NCI-H748 (cell line): ENCODE data around the gene SH3GL1.
"Not testable (repeated sequence)": the region's sequence is repeated elsewhere in the genome, so short reads cannot be mapped to it uniquely, and the experiment has no call there.

ENCODE experiments used
- DNase-seq: peaks from one replicate; lab custom pipeline; 2025; ENCODE audit not compliant: unreplicated experiment; lab: John Stamatoyannopoulos, UW

Gene SH3GL1

GRCh38 chr19:4345342-4346019, 54.9 kb downstream of the SH3GL1 start:
- no peak for DNase-seq

DNA sequence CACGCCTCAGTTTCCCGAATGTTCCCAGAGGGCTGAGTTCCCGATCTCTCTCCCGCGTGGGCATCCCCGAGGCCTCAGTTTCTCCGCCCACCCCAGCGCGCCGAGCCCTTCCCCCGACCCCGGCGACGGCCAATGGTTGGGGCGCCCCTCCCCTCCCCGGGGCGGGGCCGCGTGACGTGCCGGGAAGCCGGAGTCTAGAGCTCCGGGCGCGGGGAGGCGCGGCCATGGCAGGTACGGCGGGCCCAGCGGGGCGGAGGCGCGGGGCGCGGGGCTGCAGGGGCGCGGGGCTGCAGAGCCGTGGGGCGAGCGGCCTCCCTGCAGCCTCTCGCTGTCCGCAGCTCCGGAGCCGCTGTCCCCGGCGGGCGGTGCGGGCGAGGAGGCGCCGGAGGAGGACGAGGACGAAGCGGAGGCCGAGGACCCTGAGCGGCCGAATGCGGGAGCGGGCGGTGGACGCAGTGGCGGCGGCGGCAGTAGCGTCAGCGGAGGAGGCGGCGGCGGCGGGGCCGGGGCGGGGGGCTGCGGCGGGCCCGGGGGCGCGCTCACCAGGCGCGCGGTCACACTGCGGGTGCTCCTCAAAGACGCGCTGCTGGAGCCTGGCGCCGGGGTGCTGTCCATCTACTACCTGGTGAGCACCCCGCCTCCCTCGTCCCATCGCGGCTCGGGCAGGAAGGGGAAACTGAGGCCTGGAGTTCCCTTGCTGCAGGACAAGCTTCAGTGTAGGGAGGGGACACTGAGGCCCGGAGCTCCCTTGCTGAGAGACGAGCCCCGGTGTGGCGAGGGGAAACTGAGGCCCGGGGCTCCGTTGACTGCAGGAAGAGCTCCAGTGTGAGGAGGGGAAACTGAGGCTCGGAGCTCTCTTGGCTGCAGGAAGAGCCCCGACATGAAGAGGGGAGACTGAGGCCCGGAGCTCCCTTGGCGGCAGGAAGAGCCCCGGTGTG, 56.7 kb downstream of the SH3GL1 start, which contains the start of gene MPND:
Gene MPND (plus strand): TSS at position 193 of the 938 bp plus-strand sequence. CDS start 32 bp downstream, at position 225.
- DNase-seq = peak; percentile 85

- peak; percentile 99 for DNase-seq
These were observed 57.6 kb downstream of the SH3GL1 start for GRCh38 chr19:4342615-4343369.

- no peak for DNase-seq
These were observed 58.1 kb downstream of the SH3GL1 start for GRCh38 chr19:4342314-4342614.

DNA sequence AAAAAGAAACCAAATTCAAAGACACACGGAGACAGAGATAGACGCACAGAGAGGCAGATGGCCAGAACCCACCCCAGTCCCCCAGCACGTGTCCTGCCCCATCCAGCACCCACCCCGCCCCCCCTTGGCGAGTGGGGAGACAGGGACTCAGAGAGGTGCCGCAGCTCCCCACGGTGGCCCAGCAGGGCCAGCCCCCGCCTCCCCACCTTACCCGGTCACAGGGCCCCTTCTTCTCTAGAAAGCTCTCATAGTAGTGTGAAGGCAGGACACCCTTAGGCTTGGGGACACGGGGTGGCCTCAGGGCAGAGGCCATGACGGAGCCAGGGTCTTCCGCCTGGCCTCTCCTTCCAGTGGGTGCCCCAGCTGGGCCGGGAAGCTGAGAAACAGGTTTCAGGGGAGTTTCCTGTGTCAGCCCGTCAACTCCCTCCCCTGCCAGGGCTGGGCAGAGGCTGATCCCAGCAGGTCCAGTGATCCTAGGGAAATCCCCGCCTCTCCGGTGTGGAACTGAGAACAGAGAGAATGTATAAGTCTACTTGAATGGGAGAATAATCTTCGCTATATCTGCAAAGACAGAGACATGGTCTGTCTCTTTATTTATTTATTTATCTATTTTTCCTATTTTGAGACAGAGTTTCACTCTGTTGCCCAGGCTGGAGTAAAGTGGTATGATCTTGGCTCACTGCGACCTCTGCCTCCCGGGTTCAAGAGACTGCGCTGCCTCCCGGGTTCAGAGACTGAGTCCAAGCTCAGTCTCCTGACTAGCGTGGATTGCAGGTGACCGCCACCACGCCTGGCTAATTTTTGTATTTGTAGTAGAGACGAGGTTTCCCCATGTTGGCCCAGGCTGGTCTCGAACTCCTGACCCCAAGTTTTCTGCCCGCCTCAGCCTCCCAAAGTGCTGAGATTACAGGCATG, 61.6 kb downstream of the SH3GL1 start, which contains the start of gene STAP2:
Gene STAP2 (minus strand): TSS at position 387 of the 915 bp plus-strand sequence. CDS start 74 bp downstream, at position 313.
- DNase-seq = no peak

GRCh38 chr19:4337906-4338440, 62.4 kb downstream of the SH3GL1 start:
- no peak for DNase-seq

DNA sequence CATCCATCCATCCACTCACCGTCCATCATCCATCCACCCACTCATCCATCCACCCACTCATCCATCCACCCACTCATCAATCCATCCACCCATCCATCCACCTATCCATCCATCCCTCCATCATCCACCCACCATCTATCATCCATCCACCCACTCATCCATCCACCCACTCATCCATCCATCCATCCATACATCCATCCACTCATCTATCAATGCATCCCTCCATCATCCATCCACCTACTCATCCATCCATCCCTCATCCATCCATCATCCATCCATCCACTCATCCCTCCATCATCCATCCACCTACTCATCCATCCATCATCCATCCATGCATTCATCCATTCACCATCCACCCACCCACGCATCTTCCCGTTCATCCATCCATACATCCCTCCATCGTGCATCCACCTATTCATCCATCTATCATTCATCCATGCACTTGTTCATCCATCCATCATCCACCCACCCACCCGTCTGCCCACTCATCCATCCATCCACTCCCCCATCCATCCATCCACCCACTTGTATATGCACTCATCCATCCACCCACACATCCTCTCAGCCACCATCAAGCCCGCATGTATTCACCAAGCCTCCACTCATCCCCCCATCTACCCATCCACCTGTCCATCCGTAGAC, 65.3 kb downstream of the SH3GL1 start:
- DNase-seq = no peak

DNA sequence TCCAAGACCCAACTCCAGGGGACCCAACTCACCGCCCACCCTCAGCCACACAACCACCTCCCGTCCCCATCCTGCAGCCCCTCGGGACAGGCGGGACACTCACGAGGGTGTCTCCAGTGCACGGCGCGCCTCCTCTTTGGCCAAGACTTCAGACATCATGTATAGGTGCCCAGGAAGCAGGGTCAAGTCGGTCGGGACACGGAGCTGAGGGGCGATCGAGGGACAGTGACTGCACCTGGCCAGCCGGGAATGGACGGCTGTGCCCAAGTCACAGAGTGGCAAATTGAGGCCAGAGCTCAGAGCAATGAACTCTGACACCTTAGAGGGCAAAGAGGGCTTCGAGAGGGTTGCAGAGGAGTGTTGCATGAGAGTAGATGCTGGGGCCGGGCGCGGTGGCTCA, 70.5 kb downstream of the SH3GL1 start:
- DNase-seq = no peak

DNA sequence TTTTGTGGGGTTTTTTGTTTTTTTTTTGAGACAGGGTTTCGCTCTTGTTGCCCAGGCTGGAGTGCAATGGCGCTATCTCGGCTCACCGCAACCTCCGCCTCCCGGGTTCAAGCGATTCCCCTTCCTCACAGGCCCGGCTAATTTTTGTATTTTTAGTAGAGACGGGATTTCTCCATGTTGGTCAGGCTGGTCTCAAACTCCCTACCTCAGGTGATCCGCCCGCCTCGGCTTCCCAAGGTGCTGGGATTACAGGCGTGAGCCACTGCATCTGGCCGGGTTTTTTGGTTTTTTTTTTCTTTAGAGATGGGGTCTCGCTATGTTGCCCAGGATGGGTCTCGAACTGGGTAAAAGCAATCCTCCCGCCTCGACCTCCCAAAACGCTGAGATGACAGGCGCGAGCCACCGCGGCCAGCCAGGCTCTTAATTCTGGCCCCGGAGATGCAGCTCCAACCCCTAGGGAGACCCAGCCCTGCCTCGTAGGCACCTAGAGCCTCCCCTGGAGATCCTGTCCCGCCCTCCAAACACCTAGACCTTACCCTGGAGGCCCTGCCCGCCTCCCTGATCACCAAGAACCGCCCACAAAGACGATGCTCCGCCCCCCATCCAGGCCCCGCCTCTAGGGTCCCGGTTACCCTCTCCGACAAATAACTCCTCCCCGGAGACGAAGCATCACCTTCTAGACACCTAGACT, 71.2 kb downstream of the SH3GL1 start:
- DNase-seq = not testable (repeated sequence)

DNA sequence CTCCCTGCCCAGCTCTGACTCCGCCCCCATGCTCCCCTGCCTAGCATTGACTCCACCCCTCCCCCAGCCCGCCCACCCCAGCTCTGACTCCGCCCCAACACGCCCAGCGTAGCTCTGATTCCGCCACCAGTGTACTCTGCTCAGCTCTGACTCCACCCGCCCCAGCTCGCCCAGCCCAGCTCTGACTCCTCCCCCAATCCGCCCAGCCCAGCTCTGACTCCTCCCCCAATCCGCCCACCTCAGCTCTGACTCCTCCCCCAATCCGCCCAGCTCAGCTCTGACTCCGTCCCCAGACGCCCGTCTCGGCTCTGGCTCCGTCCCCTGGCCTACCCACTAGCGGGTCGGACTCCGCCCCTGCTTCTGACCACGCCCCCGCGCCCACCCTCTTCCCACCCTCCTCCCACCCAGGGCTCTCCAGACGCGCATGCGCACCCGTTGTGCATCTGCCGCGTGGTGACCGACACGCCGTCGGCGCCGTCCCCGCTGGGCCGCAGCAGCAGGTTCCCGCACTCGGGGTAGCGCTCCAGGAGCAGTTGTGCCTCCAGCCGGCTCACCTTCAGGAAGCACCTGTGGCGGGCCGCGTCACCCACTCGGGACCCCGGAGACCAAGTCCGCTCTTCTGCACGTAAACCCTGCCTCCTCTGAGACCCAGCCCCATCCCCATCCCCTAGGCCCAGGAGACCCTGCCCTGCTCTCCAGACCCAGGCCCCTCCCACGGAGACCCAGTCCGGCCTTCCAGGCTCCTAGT, 71.9 kb downstream of the SH3GL1 start:
- no peak for DNase-seq

DNA sequence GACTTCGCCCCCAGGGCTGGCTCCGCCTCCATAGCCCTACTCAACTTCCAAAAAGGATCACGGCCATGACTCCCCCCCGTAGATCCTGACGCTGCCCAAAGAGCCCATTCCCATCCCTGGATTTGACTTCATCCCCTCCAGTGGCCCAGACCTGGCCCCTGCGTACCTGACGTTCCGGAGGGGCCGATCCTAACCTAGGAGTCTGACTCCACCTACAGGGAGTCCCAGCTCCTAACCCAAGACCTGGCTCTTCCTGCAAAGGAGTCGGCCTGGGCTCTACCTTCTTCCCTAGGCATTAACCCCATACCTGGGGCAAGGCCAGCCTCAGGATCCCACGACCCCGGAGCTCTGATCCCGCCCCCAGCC, 72.5 kb downstream of the SH3GL1 start:
- no peak for DNase-seq

- no peak for DNase-seq
These were observed 73.0 kb downstream of the SH3GL1 start for GRCh38 chr19:4327252-4327876.

GRCh38 chr19:4326837-4327251, 73.5 kb downstream of the SH3GL1 start:
- DNase-seq = no peak

DNA sequence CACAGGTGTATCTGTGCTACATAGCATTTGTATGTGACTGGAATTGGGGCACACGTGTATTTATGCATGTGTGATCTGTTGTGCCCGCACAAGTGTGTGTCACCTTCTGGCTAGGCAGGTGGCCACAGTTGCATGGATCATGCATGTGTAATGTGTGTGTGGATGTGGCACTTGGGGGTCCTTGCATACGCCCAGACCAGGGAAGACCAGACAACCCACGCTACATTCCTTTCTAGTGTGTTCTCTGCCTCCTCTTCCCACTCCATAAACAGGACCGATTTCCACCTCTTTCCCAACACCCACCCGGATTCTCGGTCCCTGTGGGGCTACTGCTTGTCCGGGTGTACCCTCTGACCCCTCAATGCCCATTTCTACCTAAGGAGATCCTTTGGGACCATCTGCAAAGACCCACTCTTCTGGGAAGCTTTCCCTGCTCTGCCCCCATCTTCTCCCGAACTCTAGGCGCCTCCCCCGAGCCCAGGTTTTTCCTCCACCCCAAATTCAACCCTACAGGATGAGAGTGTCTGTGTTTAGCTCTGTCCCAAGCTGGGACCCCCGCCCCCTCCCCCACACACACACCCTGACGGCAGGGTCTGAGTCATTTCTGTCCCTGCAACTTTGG, 74.0 kb downstream of the SH3GL1 start:
- no peak for DNase-seq

- no peak for DNase-seq
These were observed 76.1 kb downstream of the SH3GL1 start for GRCh38 chr19:4324228-4324627.

DNA sequence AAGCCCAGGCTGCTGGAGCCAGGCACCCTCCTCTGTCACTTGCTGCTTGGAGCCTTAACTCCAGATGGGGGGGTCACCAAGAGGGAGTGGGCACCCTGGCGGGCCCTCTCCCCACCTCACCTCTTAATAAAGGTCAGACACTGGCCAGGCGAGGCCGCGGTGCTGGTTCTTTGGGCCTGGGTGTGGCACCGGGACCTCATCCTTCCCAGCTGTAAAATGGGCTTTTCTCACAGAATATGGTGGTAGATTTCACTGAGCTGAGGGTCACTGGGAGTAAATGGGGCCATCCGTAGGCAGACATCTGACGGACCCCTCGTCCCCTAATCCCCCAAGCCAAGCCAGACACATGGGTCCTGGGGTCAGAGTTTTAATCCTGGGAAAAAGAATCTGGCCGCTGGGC, 76.7 kb downstream of the SH3GL1 start:
- no peak for DNase-seq

DNA sequence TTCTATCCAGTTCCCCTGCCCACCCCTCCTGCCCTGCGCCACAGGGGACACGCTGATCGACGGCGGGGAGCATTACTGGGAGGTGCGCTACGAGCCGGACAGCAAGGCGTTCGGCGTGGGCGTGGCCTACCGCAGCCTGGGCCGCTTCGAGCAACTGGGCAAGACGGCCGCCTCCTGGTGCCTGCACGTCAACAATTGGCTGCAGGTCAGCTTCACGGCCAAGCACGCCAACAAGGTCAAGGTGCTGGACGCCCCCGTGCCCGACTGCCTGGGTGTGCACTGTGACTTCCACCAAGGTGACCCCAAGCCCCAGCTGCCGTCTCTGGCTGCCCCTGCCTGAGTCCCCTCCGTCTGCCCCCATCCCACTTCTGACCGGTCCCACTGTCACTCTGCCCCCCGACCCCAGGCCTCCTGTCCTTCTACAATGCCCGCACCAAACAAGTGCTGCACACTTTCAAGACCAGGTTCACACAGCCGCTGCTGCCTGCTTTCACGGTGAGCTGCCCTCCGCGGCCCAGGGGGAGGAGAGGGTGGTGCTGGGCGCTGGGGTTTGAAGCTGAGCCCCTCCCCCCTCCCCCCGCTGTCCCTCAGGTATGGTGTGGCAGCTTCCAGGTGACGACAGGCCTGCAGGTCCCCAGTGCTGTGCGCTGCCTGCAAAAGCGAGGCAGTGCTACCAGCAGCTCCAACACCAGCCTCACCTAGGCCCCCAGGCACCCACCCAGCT, 77.2 kb downstream of the SH3GL1 start:
- no peak for DNase-seq
